ENCODE results near the gene ADGRG6.

DNA sequence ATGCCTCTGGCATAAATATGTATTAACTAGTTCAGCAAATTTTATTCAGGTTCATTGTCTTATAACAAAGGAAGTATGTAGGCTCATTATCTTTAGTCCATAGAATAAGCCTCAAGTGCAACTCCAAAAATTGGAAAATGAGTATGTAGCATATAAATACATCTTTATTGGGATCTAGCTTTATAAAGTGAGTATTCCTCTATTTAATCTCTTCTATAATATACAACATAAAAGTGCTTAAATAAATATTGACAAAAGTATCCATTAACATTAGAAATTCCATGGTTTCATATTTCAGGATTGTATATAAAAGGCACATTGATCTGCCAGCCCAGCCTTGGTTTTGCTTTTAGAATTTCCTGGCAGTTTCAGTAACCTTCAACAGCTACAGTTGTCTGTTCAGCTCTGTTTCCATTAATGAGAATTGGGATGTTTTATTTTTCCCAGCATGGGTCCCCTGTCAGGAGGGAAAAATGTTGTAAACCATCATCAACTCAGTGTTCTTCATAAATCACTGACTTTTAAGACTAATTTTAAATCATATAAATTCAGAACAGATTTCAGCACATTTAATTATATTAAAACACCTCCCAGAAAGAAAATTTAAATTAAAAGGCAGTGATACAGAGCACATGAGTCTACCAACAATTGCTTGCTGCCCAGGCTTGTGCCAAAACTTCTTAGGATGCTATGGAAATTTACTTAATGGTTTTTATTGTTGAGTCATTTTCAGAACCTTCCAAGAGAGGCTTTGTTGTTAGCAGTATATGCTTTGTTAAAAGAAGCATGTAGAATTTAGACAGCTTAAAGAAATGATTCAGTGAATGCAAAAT, 119.7 kb downstream of the ADGRG6 start:
- TF ChIP-seq, protein P1, sequence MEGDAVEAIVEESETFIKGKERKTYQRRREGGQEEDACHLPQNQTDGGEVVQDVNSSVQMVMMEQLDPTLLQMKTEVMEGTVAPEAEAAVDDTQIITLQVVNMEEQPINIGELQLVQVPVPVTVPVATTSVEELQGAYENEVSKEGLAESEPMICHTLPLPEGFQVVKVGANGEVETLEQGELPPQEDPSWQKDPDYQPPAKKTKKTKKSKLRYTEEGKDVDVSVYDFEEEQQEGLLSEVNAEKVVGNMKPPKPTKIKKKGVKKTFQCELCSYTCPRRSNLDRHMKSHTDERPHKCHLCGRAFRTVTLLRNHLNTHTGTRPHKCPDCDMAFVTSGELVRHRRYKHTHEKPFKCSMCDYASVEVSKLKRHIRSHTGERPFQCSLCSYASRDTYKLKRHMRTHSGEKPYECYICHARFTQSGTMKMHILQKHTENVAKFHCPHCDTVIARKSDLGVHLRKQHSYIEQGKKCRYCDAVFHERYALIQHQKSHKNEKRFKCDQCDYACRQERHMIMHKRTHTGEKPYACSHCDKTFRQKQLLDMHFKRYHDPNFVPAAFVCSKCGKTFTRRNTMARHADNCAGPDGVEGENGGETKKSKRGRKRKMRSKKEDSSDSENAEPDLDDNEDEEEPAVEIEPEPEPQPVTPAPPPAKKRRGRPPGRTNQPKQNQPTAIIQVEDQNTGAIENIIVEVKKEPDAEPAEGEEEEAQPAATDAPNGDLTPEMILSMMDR (IDR thresholded peaks at IDR 0.05) = no peak
- TF ChIP-seq, protein P2, sequence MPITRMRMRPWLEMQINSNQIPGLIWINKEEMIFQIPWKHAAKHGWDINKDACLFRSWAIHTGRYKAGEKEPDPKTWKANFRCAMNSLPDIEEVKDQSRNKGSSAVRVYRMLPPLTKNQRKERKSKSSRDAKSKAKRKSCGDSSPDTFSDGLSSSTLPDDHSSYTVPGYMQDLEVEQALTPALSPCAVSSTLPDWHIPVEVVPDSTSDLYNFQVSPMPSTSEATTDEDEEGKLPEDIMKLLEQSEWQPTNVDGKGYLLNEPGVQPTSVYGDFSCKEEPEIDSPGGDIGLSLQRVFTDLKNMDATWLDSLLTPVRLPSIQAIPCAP (CRISPR knock-in tag; IDR thresholded peaks at IDR 0.05) = no peak
- TF ChIP-seq, protein P3, sequence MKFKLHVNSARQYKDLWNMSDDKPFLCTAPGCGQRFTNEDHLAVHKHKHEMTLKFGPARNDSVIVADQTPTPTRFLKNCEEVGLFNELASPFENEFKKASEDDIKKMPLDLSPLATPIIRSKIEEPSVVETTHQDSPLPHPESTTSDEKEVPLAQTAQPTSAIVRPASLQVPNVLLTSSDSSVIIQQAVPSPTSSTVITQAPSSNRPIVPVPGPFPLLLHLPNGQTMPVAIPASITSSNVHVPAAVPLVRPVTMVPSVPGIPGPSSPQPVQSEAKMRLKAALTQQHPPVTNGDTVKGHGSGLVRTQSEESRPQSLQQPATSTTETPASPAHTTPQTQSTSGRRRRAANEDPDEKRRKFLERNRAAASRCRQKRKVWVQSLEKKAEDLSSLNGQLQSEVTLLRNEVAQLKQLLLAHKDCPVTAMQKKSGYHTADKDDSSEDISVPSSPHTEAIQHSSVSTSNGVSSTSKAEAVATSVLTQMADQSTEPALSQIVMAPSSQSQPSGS (CRISPR knock-in tag; IDR thresholded peaks at IDR 0.05; ENCODE audit: borderline replicate concordance, low read depth) = no peak
- TF ChIP-seq, protein P4, sequence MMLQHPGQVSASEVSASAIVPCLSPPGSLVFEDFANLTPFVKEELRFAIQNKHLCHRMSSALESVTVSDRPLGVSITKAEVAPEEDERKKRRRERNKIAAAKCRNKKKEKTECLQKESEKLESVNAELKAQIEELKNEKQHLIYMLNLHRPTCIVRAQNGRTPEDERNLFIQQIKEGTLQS (CRISPR knock-in tag; conservative IDR thresholded peaks at IDR 0.05) = no peak
- no peak for TF ChIP-seq SOX15 (CRISPR knock-in tag; IDR thresholded peaks at IDR 0.05)
- no peak for TF ChIP-seq ZNF232 (CRISPR knock-in tag; IDR thresholded peaks at IDR 0.05)
- TF ChIP-seq, protein P5, sequence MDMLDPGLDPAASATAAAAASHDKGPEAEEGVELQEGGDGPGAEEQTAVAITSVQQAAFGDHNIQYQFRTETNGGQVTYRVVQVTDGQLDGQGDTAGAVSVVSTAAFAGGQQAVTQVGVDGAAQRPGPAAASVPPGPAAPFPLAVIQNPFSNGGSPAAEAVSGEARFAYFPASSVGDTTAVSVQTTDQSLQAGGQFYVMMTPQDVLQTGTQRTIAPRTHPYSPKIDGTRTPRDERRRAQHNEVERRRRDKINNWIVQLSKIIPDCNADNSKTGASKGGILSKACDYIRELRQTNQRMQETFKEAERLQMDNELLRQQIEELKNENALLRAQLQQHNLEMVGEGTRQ (CRISPR knock-in tag; IDR thresholded peaks at IDR 0.05) = no peak
- no peak for TF ChIP-seq SP1 (CRISPR knock-in tag; conservative IDR thresholded peaks at IDR 0.05)
- TF ChIP-seq ZNF121 (CRISPR knock-in tag; IDR thresholded peaks at IDR 0.05) = no peak
- TF ChIP-seq, protein P6, sequence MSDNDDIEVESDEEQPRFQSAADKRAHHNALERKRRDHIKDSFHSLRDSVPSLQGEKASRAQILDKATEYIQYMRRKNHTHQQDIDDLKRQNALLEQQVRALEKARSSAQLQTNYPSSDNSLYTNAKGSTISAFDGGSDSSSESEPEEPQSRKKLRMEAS (CRISPR knock-in tag; IDR thresholded peaks at IDR 0.05) = no peak
- no peak for TF ChIP-seq FOXK1 (CRISPR knock-in tag; IDR thresholded peaks at IDR 0.05)
- TF ChIP-seq ETV6 (CRISPR knock-in tag; IDR thresholded peaks at IDR 0.05) = no peak
- TF ChIP-seq, protein P7, sequence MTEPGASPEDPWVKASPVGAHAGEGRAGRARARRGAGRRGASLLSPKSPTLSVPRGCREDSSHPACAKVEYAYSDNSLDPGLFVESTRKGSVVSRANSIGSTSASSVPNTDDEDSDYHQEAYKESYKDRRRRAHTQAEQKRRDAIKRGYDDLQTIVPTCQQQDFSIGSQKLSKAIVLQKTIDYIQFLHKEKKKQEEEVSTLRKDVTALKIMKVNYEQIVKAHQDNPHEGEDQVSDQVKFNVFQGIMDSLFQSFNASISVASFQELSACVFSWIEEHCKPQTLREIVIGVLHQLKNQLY (CRISPR knock-in tag; IDR thresholded peaks at IDR 0.05) = no peak
